OCI-LY7 (cell line): ENCODE data around the gene SLC39A7. TPM values are rescaled to one million over a fixed set of nuclear protein-coding genes. Genes with fewer than 3 reads are reported as not detected.

ENCODE experiments used
- BruUV-seq: library from RNA; stranded (reverse); fragments of 400-500 nt; replicated peaks from 2 replicates; lab custom pipeline; 2021; lab: Mats Ljungman, UMichigan
- CTCF ChIA-PET: fragments of 300-600 bp; sonication (Branson Sonifier 250); formaldehyde crosslinking; loops from one replicate; lab custom pipeline; 2022; ENCODE audit warnings: antibody characterized with exemption; ENCODE audit not compliant: unreplicated experiment; lab: Charles Lee
- POLR2A ChIA-PET: fragments of 300-600 bp; sonication (Branson Sonifier 250); formaldehyde crosslinking; loops from one replicate; lab custom pipeline; 2022; ENCODE audit warnings: antibody characterized with exemption; lab: Charles Lee
- DNase-seq: peaks from one replicate; pipeline ENCODE4 v3.0.0-alpha.2; 2015; ENCODE audit warnings: low spot score
- H2AFZ ChIP-seq: fragments of 200-600 bp; sonication (generic), shearing (Covaris generic); 2 replicates; pipeline ENCODE4 v1.6.1; 2014; ENCODE audit warnings: mild to moderate bottlenecking, antibody characterized with exemption, low read length, moderate library complexity
- H3K27ac ChIP-seq: fragments of 200-600 bp; sonication (generic); 2 replicates; pipeline ENCODE4 v1.5.1; 2014; ENCODE audit warnings: mixed run types, low read depth, mild to moderate bottlenecking, moderate library complexity, low read length, inconsistent platforms; ENCODE audit not compliant: poor library complexity, severe bottlenecking
- H3K36me3 ChIP-seq: fragments of 200-600 bp; sonication (generic); 2 replicates; pipeline ENCODE4 v1.6.1; 2014; ENCODE audit warnings: mild to moderate bottlenecking, antibody characterized with exemption, low read length, moderate library complexity, mixed read lengths; ENCODE audit not compliant: insufficient read depth
- H3K4me1 ChIP-seq: fragments of 200-600 bp; sonication (generic); 2 replicates; pipeline ENCODE4 v1.5.1; 2014; ENCODE audit warnings: mild to moderate bottlenecking, low read length; ENCODE audit not compliant: insufficient read depth, poor library complexity, severe bottlenecking
- H3K4me2 ChIP-seq: fragments of 200-600 bp; sonication (generic); 2 replicates; pipeline ENCODE4 v1.6.1; 2014; ENCODE audit warnings: mild to moderate bottlenecking, low read length
- H3K4me3 ChIP-seq: fragments of 200-600 bp; sonication (generic); 2 replicates; pipeline ENCODE4 v1.5.1; 2014; ENCODE audit warnings: mild to moderate bottlenecking, low read depth, low read length; ENCODE audit not compliant: poor library complexity, severe bottlenecking
- H3K79me2 ChIP-seq: fragments of 200-600 bp; sonication (generic); 2 replicates; pipeline ENCODE4 v1.6.1; 2016; ENCODE audit warnings: low read depth, mild to moderate bottlenecking, low read length, moderate library complexity, mixed read lengths; ENCODE audit not compliant: insufficient read depth
- H3K9me2 ChIP-seq: fragments of 200-600 bp; sonication (generic); 2 replicates; pipeline ENCODE4 v1.6.1; 2016; ENCODE audit warnings: mild to moderate bottlenecking, low read length, mixed read lengths; ENCODE audit not compliant: insufficient read depth
- H3K9me3 ChIP-seq: fragments of 200-600 bp; sonication (generic); 2 replicates; pipeline ENCODE4 v1.6.1; 2014; ENCODE audit warnings: mild to moderate bottlenecking, mixed run types, low read length, mixed read lengths
- H4K20me1 ChIP-seq: fragments of 200-600 bp; sonication (generic); 2 replicates; pipeline ENCODE4 v1.6.1; 2014; ENCODE audit warnings: mild to moderate bottlenecking, antibody characterized with exemption, low read length, moderate library complexity, mixed read lengths; ENCODE audit not compliant: insufficient read depth
- CTCF ChIP-seq: fragments of 200-600 bp; sonication (generic); conservative IDR thresholded peaks from 2 replicates; pipeline ENCODE4 v1.5.1; 2014; ENCODE audit warnings: mild to moderate bottlenecking, antibody characterized with exemption, low read length, moderate library complexity, mixed read lengths
- EZH2phosphoT487 ChIP-seq: fragments of 200-600 bp; sonication (generic); IDR thresholded peaks from 2 replicates; pipeline ENCODE4 v1.6.1; 2018; ENCODE audit warnings: low read depth, borderline replicate concordance, mild to moderate bottlenecking, mixed run types, antibody characterized with exemption, low read length, moderate library complexity, mixed read lengths
- intact Hi-C: fragments of 100-400 bp; cut with micrococcal nuclease; formaldehyde crosslinking; loops from one replicate; pipeline ENCODE4 v1.10.0; 2022; ENCODE audit not compliant: unreplicated experiment
- total RNA-seq, 2 experiments: library from RNA; depleted of rRNA in 1 of 2; stranded (reverse); fragments of >200 nt in 1 of 2; shearing (Covaris generic) in 1 of 2; gene quantifications; 2 replicates each; pipeline ENCODE4 v1.2.3, GENCODE V29; 2014 to 2022

SLC39A7 gene
- total RNA-seq, 2 experiments from 2014 or later = 22.9 to 53.2 TPM

GRCh38 chr6:33178755-33179475 is 21.8 kb upstream of the SLC39A7 start:
- intact Hi-C loops = no loop called here

GRCh38 chr6:33181141-33181540 is 19.5 kb upstream of the SLC39A7 start:
- ChIA-PET POLR2A (no interaction called here), CTCF (no interaction called here)
- BruUV-seq = no TSS peak
- H3K79me2 ChIP-seq = no peaks in the 10 kb centered on the region
- H3K4me2 ChIP-seq = no peak overlapping the region
- intact Hi-C loops = no loop called here
- H4K20me1 ChIP-seq = no peaks in the 10 kb centered on the region
- peaks cover 6% of the 10 kb centered on the region for H3K36me3 ChIP-seq
- H3K9me2 ChIP-seq = no peaks in the 10 kb centered on the region
- no peak overlapping the region for H2AFZ ChIP-seq
- peaks cover 19% of the 10 kb centered on the region; the same call in 1 of the 2 replicates for H3K9me3 ChIP-seq
- no peak overlapping the region for H3K4me3 ChIP-seq
- TF ChIP-seq EZH2phosphoT487 (no peak), CTCF (no peak)
- no peak for DNase-seq
- no peak overlapping the region for H3K27ac ChIP-seq
- H3K4me1 ChIP-seq = peaks cover 14% of the 10 kb centered on the region

More at GRCh38 chr6:33178755-33179475, 21.8 kb upstream of the SLC39A7 start:
- TF ChIP-seq EZH2phosphoT487 = no peak
- no peak for TF ChIP-seq CTCF
- Histone ChIP-seq H3K27ac (no peak overlapping the region), H2AFZ (no peak overlapping the region), H3K9me2 (no peaks in the 10 kb centered on the region), H3K4me1 (peaks cover 11% of the 10 kb centered on the region), H3K4me2 (no peak overlapping the region), H3K79me2 (no peaks in the 10 kb centered on the region), H4K20me1 (no peaks in the 10 kb centered on the region), H3K9me3 (peaks cover 13% of the 10 kb centered on the region; the same call in 1 of the 2 replicates), H3K4me3 (no peak overlapping the region), H3K36me3 (peaks cover 6% of the 10 kb centered on the region)
- BruUV-seq = no TSS peak
- CTCF ChIA-PET = no interaction called here
- POLR2A ChIA-PET = no interaction called here
- no peak for DNase-seq

- Histone ChIP-seq H4K20me1 (no peaks in the 10 kb centered on the region), H3K4me3 (peak overlapping the region; percentile 40), H3K79me2 (no peaks in the 10 kb centered on the region), H3K27ac (peak overlapping the region; percentile 47), H3K4me1 (peaks cover 14% of the 10 kb centered on the region), H3K36me3 (peaks cover 6% of the 10 kb centered on the region), H3K9me2 (no peaks in the 10 kb centered on the region), H3K4me2 (peak overlapping the region; percentile 46), H3K9me3 (peaks cover 19% of the 10 kb centered on the region; the same call in 1 of the 2 replicates), H2AFZ (peak overlapping the region; percentile 100)
- ChIA-PET POLR2A (interaction anchor here (0.6 to 1.2 kb wide), 5 partner anchors 17 to 295 kb away, joined by 3 to 5 read pairs (median 4); partner anchors contain the start of genes RPS18 and VPS52), CTCF (interaction anchor here (0.5 to 0.7 kb wide), 2 partner anchors 19 to 528 kb away, joined by 3 to 8 read pairs; partner anchors contain the start of gene UQCC2)
- intact Hi-C loops = no loop called here
- TF ChIP-seq CTCF = no peak
- TF ChIP-seq EZH2phosphoT487 = no peak
- DNase-seq = peak; percentile 64
- no TSS peak for BruUV-seq
Observed at GRCh38 chr6:33183071-33183683, 17.5 kb upstream of the SLC39A7 start.
